Measurements from ENCODE around the gene ZNF366. TPM values are rescaled to one million over a fixed set of nuclear protein-coding genes. Genes with fewer than 3 reads are reported as not detected.
A peak's percentile ranks its signal among the peaks of the same experiment; 100 is the strongest.

Gene ZNF366
- total RNA-seq, 1 experiment from 2014 or later = 0.17 TPM

GRCh38 chr5:72439192-72439591 lies 68.0 kb downstream of the ZNF366 start:
- no peaks in the 10 kb centered on the region for H4K20me1 ChIP-seq (ENCODE audit: insufficient read depth)
- CTCF ChIA-PET = no interaction called here
- H3K27me3 ChIP-seq (ENCODE audit: insufficient read depth, low read depth) = no peaks in the 10 kb centered on the region
- POLR2A ChIA-PET (ENCODE audit: unreplicated experiment) = no interaction called here
- no TSS peak for BruUV-seq (replicated peaks)
- peaks cover 13% of the 10 kb centered on the region for H3K4me1 ChIP-seq (replicated peaks; ENCODE audit: insufficient read depth)
- no peak overlapping the region for H3K4me2 ChIP-seq
- intact Hi-C loops (cut with micrococcal nuclease; ENCODE audit: unreplicated experiment) = no loop called here
- no peaks in the 10 kb centered on the region; the same call in 1 of the 2 replicates for H3K9me3 ChIP-seq (ENCODE audit: insufficient read depth, low read depth)
- no peak overlapping the region for H2AFZ ChIP-seq
- H3K9me2 ChIP-seq (ENCODE audit: insufficient read depth) = no peaks in the 10 kb centered on the region
- DNase-seq = no peak
- no peaks in the 10 kb centered on the region for H3K79me2 ChIP-seq (ENCODE audit: low read depth)
- H3F3A ChIP-seq (ENCODE audit: insufficient read depth, low read depth) = no peaks in the 10 kb centered on the region
- TF ChIP-seq EZH2 (IDR thresholded peaks at IDR 0.05; ENCODE audit: low read depth) = no peak
- TF ChIP-seq, protein P1, sequence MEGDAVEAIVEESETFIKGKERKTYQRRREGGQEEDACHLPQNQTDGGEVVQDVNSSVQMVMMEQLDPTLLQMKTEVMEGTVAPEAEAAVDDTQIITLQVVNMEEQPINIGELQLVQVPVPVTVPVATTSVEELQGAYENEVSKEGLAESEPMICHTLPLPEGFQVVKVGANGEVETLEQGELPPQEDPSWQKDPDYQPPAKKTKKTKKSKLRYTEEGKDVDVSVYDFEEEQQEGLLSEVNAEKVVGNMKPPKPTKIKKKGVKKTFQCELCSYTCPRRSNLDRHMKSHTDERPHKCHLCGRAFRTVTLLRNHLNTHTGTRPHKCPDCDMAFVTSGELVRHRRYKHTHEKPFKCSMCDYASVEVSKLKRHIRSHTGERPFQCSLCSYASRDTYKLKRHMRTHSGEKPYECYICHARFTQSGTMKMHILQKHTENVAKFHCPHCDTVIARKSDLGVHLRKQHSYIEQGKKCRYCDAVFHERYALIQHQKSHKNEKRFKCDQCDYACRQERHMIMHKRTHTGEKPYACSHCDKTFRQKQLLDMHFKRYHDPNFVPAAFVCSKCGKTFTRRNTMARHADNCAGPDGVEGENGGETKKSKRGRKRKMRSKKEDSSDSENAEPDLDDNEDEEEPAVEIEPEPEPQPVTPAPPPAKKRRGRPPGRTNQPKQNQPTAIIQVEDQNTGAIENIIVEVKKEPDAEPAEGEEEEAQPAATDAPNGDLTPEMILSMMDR (conservative IDR thresholded peaks at IDR 0.05) = no peak
- no peaks in the 10 kb centered on the region for H3K36me3 ChIP-seq (ENCODE audit: low read depth)
- H3K4me3 ChIP-seq = no peak overlapping the region
- no peak overlapping the region for H3K27ac ChIP-seq

GRCh38 chr5:72438141-72438540 lies 69.1 kb downstream of the ZNF366 start:
- no peak overlapping the region for H2AFZ ChIP-seq
- H3K4me3 ChIP-seq = no peak overlapping the region
- H3K36me3 ChIP-seq (ENCODE audit: low read depth) = no peaks in the 10 kb centered on the region
- peaks cover 13% of the 10 kb centered on the region for H3K4me1 ChIP-seq (replicated peaks; ENCODE audit: insufficient read depth)
- intact Hi-C loops (cut with micrococcal nuclease; ENCODE audit: unreplicated experiment) = no loop called here
- no peaks in the 10 kb centered on the region for H3K79me2 ChIP-seq (ENCODE audit: low read depth)
- ChIA-PET POLR2A (ENCODE audit: unreplicated experiment) (no interaction called here), CTCF (no interaction called here)
- peak in 1 of 2 experiments; percentile 17 for DNase-seq
- no peaks in the 10 kb centered on the region for H3F3A ChIP-seq (ENCODE audit: insufficient read depth, low read depth)
- no peaks in the 10 kb centered on the region; the same call in 1 of the 2 replicates for H3K9me3 ChIP-seq (ENCODE audit: insufficient read depth, low read depth)
- no peak overlapping the region for H3K27ac ChIP-seq
- no peaks in the 10 kb centered on the region; the same call in 1 of the 2 replicates for H3K9me2 ChIP-seq (ENCODE audit: insufficient read depth)
- TF ChIP-seq, protein P1 (conservative IDR thresholded peaks at IDR 0.05) = no peak
- no peak for TF ChIP-seq EZH2 (IDR thresholded peaks at IDR 0.05; ENCODE audit: low read depth)
- H3K27me3 ChIP-seq (ENCODE audit: insufficient read depth, low read depth) = no peaks in the 10 kb centered on the region
- no TSS peak for BruUV-seq (replicated peaks)
- no peaks in the 10 kb centered on the region for H4K20me1 ChIP-seq (ENCODE audit: insufficient read depth)
- 0 out of 2 replicates have a peak overlapping the region, but pooled peaks have one; percentile 2 for H3K4me2 ChIP-seq

DNA sequence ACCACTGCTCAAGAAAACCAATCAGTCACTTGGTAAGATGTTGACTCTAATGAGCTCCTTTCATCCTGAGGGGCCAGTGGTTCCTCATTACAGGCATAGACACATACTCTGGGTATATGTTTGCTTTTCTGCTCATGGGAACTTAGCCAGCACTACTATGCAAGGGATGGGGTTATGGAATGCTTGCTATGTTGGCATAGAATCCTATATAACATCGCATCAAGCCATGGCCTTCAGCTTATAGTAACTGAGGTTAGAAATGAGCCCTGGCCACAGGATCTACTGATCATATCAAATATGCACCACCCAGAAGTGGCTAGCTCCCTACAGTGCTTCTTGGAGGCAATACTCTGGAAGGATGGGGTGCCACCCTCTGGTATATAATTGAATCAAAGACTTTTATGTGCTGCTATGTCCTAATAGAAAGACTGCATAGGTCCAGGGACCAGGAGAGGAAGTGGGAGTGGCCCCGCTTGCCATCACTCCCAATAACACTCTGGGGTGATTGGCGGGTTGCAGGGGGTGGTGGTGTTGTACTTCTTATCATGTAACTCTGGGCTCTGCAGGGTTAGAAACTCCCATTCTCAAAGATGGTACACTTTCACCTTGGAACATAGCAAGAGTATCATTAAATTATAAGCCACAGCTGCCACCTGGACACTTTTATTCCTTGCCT lies 70.3 kb downstream of the ZNF366 start:
- ChIA-PET POLR2A (ENCODE audit: unreplicated experiment) (no interaction called here), CTCF (interaction anchor here (0.6 kb wide), 2 partner anchors 71 to 83 kb away, joined by 3 to 6 read pairs; no protein-coding TSS in a partner anchor)
- Histone ChIP-seq H2AFZ (no peak overlapping the region), H3K9me2 (ENCODE audit: insufficient read depth) (no peaks in the 10 kb centered on the region; the same call in 1 of the 2 replicates), H3K79me2 (ENCODE audit: low read depth) (no peaks in the 10 kb centered on the region), H3F3A (ENCODE audit: insufficient read depth, low read depth) (no peaks in the 10 kb centered on the region), H3K9me3 (ENCODE audit: insufficient read depth, low read depth) (no peaks in the 10 kb centered on the region; the same call in 1 of the 2 replicates), H4K20me1 (ENCODE audit: insufficient read depth) (no peaks in the 10 kb centered on the region), H3K4me3 (no peak overlapping the region), H3K27ac (no peak overlapping the region), H3K4me2 (no peak overlapping the region), H3K36me3 (ENCODE audit: low read depth) (no peaks in the 10 kb centered on the region), H3K4me1 (replicated peaks; ENCODE audit: insufficient read depth) (peaks cover 12% of the 10 kb centered on the region), H3K27me3 (ENCODE audit: insufficient read depth, low read depth) (no peaks in the 10 kb centered on the region)
- peak in 1 of 2 experiments; percentile 4 for DNase-seq
- no peak for TF ChIP-seq EZH2 (IDR thresholded peaks at IDR 0.05; ENCODE audit: low read depth)
- TF ChIP-seq, protein P1 (conservative IDR thresholded peaks at IDR 0.05) = no peak
- intact Hi-C loops (cut with micrococcal nuclease; ENCODE audit: unreplicated experiment) = loop anchor here (2.0 kb wide), 1 partner anchor 76 kb away; no protein-coding TSS in a partner anchor
- no TSS peak for BruUV-seq (replicated peaks)
